H1 (cell line): ENCODE results near the gene TLK2. TPM values are rescaled to one million over a fixed set of nuclear protein-coding genes. Genes with fewer than 3 reads are reported as not detected.

Experiments used
- MAX ChIP-seq: IDR thresholded peaks from 2 replicates; pipeline ENCODE4 v1.6.1; 2012; ENCODE audit warnings: inconsistent platforms
- SRF ChIP-seq: IDR thresholded peaks from 2 replicates; pipeline ENCODE4 v1.6.1; 2011; ENCODE audit warnings: mild to moderate bottlenecking, low read depth, low read length, moderate library complexity
- YY1 ChIP-seq: IDR thresholded peaks from 2 replicates; pipeline ENCODE4 v1.6.1; 2011; ENCODE audit warnings: low read depth, mild to moderate bottlenecking, low read length
- polyA plus RNA-seq, 7 experiments: library from polyadenylated mRNA; depleted of rRNA in 3 of 7; stranded (reverse) in 5 of 7; unstranded in 2 of 7; fragments of >200 nt in 5 of 7; fragments of 200-250 nt in 2 of 7; gene quantifications; 1 replicate in 5 of 7; 2 replicates in 1 of 7; 4 replicates in 1 of 7; pipeline versions ENCODE4 v1.2.1 to v1.2.3, GENCODE V29; 2011 to 2013; ENCODE audit warnings: missing spikeins in 2 of 7, mixed read lengths in 2 of 7
- total RNA-seq: library from RNA; stranded (reverse); fragmentation: NEBNext Ultra II Directional; extraction: Animal tissue kit (Norgen Biotek cat#: 25700); gene quantifications from 2 replicates; pipeline ENCODE4 v1.2.1, GENCODE V29; 2021

TLK2 gene
- total and polyA plus RNA-seq, 2 of the 8 experiments (the other 6 are each of a cell fraction or from before 2014, with no cell fraction given) = 43.1 to 59.9 TPM

DNA sequence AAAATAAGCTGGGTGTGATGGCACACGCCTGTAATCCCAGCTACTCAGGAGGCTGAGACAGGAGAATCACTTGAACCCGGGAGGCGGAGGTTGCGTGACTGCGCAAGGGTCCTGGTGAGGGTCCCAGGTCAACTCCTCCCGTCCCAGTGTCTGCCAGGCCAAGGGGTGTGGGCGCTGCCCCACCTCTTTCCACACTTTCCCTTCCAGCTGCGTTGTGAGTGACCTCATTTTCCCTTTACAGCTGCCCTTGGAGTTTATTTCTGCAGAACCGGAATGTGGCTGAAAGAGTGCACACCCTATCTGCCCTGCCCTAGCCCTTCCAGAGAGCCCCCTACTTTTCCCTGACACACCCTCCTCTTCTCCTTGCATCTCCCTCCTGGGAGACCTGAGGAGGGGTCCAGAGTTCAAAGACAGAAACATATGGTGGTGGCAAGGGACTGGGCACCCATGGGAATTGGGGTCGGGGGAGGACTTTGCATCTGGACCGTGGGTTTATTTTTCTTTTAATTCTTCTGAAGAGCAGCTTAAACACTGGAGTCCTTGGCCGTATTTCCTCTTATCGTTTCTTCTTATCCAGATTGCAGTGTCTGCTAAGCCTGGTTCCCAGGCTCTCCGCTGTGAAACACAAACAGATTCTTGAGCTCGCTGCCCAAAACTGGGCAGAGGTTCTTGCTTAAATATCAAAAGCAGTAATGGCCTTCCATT is 169.8 kb downstream of the TLK2 start (continued):
- no peak for TF ChIP-seq SRF
- TF ChIP-seq YY1 = no peak
- no peak for TF ChIP-seq MAX
